Activated T-cell treated with anti-CD3 and anti-CD28 coated beads, Interleukin-2, amount 50 U/mL, for 1 hour (primary cell): Measurements from ENCODE around the gene ELOVL7.

Source experiments
- DNase-seq: peaks from one replicate; pipeline ENCODE4 v3.0.0-alpha.2; 2020

Gene ELOVL7

DNA sequence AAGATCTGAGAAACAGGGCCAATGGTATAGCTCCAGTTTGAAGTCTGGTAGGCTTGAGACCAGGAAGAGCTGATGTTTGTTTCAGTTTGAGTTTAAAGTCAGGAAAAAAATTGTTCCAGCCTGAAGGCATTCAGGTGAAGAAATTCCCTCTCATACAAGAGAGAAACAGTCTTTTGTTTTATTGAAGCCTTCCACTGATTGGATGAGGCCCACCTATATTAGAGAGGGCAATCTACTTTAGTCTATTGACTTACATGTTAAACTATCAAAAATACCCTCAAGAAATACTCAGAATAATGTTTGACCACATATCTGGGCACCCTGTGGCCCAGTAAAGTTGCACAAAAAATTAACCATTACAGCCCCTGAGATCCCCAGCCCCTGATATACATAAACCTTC lies 138.9 kb downstream of the ELOVL7 start:
- no peak for DNase-seq

DNA sequence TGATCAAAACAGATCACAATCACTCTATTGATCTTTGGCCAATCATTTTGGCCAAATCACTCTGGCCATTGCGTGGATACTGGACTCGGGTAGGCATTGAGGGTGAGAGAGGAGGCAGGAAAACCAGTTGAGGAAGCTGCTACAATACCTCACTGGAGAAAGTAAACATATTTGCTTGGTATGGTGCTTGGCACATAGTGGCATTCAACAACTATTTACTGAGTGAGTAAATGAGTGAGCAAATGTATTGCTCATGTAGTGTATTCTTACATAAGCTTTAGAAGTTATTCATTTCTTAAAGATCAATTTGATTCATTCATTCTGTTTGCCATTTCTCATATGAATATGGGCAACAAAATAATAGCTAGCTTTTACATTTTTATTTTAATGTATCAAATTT lies 140.1 kb downstream of the ELOVL7 start:
- no peak for DNase-seq
